Gastroesophageal sphincter (tissue), 3 donors: ENCODE results near the gene CLK3.

Experiments
- CTCF ChIP-seq, 4 experiments: fragments of 200-600 bp in 2 of 4; fragments of 450-650 bp in 2 of 4; sonication (generic) in 1 of 4; IDR thresholded peaks; one replicate each; pipeline ENCODE4 v1.5.1; 2017 to 2019; ENCODE audit warnings: antibody characterized with exemption in 4 of 4, mild to moderate bottlenecking in 2 of 4, moderate library complexity in 2 of 4
- POLR2A ChIP-seq, 2 donors: fragments of 450-650 bp; IDR thresholded peaks; one replicate each; pipeline ENCODE4 v1.6.1; 2017; ENCODE audit warnings: antibody characterized with exemption in 2 of 2, mild to moderate bottlenecking in 2 of 2, moderate library complexity in 1 of 2

GRCh38 chr15:74608786-74609185 is 6.8 kb upstream of the CLK3 start:
- no peak for TF ChIP-seq POLR2A (IDR thresholded peaks at IDR 0.05)
- TF ChIP-seq CTCF (IDR thresholded peaks at IDR 0.05) = no peak
